Activated naive CD4-positive, alpha-beta T cell treated with anti-CD3 and anti-CD28 coated beads, Interleukin-2, amount 10 ng/mL, durations not matched to agents 7 days and 5 days (primary cell): Measurements from ENCODE around the gene COL25A1.

ENCODE experiments used
- CTCF ChIA-PET: fragments of 350-600 bp; sonication (Branson Sonifier 250); formaldehyde crosslinking; loops from one replicate; lab custom pipeline; 2021; ENCODE audit warnings: antibody characterized with exemption; lab: Charles Lee
- DNase-seq: peaks from one replicate; pipeline ENCODE4 v3.0.0-alpha.2; 2020
- H3K27ac Mint-ChIP-seq: one replicate; pipeline ENCODE4 v1.8.0; 2021; ENCODE audit warnings: mild to moderate bottlenecking, moderate library complexity, mixed read lengths
- H3K27me3 Mint-ChIP-seq: one replicate; pipeline ENCODE4 v1.8.0; 2021; ENCODE audit warnings: mild to moderate bottlenecking, mixed read lengths
- H3K36me3 Mint-ChIP-seq: one replicate; pipeline ENCODE4 v1.8.0; 2021; ENCODE audit warnings: mixed read lengths
- H3K4me1 Mint-ChIP-seq: one replicate; pipeline ENCODE4 v1.8.0; 2021; ENCODE audit warnings: mixed read lengths
- H3K4me3 Mint-ChIP-seq: one replicate; pipeline ENCODE4 v1.8.0; 2021; ENCODE audit warnings: mild to moderate bottlenecking, moderate library complexity, mixed read lengths
- H3K9me3 Mint-ChIP-seq: one replicate; pipeline ENCODE4 v1.8.0; 2021; ENCODE audit warnings: mixed read lengths

Gene COL25A1

GRCh38 chr4:108794136-108794535 is 508.3 kb downstream of the COL25A1 start:
- no peaks in the 10 kb centered on the region for H3K36me3 Mint-ChIP-seq
- DNase-seq: no peak
- no peaks in the 10 kb centered on the region for H3K9me3 Mint-ChIP-seq
- peaks cover 10% of the 10 kb centered on the region for H3K27me3 Mint-ChIP-seq
- H3K27ac Mint-ChIP-seq: no peak overlapping the region
- CTCF ChIA-PET: interaction anchor here (0.8 kb wide), 1 partner anchor 496 kb away, joined by 3 read pairs; no protein-coding TSS in a partner anchor
- no peaks in the 10 kb centered on the region for H3K4me1 Mint-ChIP-seq
- H3K4me3 Mint-ChIP-seq: no peak overlapping the region

GRCh38 chr4:108793415-108793814 is 509.0 kb downstream of the COL25A1 start:
- DNase-seq: no peak
- H3K27me3 Mint-ChIP-seq: peaks cover 13% of the 10 kb centered on the region
- no peaks in the 10 kb centered on the region for H3K36me3 Mint-ChIP-seq
- H3K4me1 Mint-ChIP-seq: no peaks in the 10 kb centered on the region
- no peaks in the 10 kb centered on the region for H3K9me3 Mint-ChIP-seq
- H3K27ac Mint-ChIP-seq: no peak overlapping the region
- no peak overlapping the region for H3K4me3 Mint-ChIP-seq
- CTCF ChIA-PET: interaction anchor here (0.6 to 0.8 kb wide), 2 partner anchors 41 to 497 kb away, joined by 3 read pairs; no protein-coding TSS in a partner anchor

- no peak for DNase-seq
- Mint-ChIP-seq H3K4me1 (no peaks in the 10 kb centered on the region), H3K27ac (no peak overlapping the region), H3K4me3 (no peak overlapping the region), H3K9me3 (no peaks in the 10 kb centered on the region), H3K36me3 (no peaks in the 10 kb centered on the region), H3K27me3 (peaks cover 21% of the 10 kb centered on the region)
- CTCF ChIA-PET: no interaction called here
These were observed 513.7 kb downstream of the COL25A1 start for GRCh38 chr4:108788731-108789130.

- H3K4me1 Mint-ChIP-seq: no peaks in the 10 kb centered on the region
- H3K4me3 Mint-ChIP-seq: no peak overlapping the region
- no peaks in the 10 kb centered on the region for H3K9me3 Mint-ChIP-seq
- CTCF ChIA-PET: no interaction called here
- H3K36me3 Mint-ChIP-seq: no peaks in the 10 kb centered on the region
- H3K27ac Mint-ChIP-seq: no peak overlapping the region
- H3K27me3 Mint-ChIP-seq: peaks cover 21% of the 10 kb centered on the region
- DNase-seq: no peak
These were observed 514.7 kb downstream of the COL25A1 start for GRCh38 chr4:108787724-108788123.

GRCh38 chr4:108787106-108787505 is 515.4 kb downstream of the COL25A1 start:
- no peak for DNase-seq
- H3K27ac Mint-ChIP-seq: no peak overlapping the region
- no peaks in the 10 kb centered on the region for H3K9me3 Mint-ChIP-seq
- H3K27me3 Mint-ChIP-seq: peaks cover 21% of the 10 kb centered on the region
- no peaks in the 10 kb centered on the region for H3K4me1 Mint-ChIP-seq
- CTCF ChIA-PET: no interaction called here
- no peak overlapping the region for H3K4me3 Mint-ChIP-seq
- no peaks in the 10 kb centered on the region for H3K36me3 Mint-ChIP-seq

- H3K36me3 Mint-ChIP-seq: no peaks in the 10 kb centered on the region
- CTCF ChIA-PET: no interaction called here
- no peaks in the 10 kb centered on the region for H3K9me3 Mint-ChIP-seq
- no peak for DNase-seq
- peaks cover 21% of the 10 kb centered on the region for H3K27me3 Mint-ChIP-seq
- no peak overlapping the region for H3K4me3 Mint-ChIP-seq
- H3K4me1 Mint-ChIP-seq: no peaks in the 10 kb centered on the region
- H3K27ac Mint-ChIP-seq: no peak overlapping the region
These were observed 516.1 kb downstream of the COL25A1 start for GRCh38 chr4:108786351-108786750.

GRCh38 chr4:108783665-108784463 is 518.6 kb downstream of the COL25A1 start:
- H3K27ac Mint-ChIP-seq: no peak overlapping the region
- H3K4me3 Mint-ChIP-seq: no peak overlapping the region
- peaks cover 19% of the 10 kb centered on the region for H3K27me3 Mint-ChIP-seq
- H3K9me3 Mint-ChIP-seq: no peaks in the 10 kb centered on the region
- no peaks in the 10 kb centered on the region for H3K36me3 Mint-ChIP-seq
- H3K4me1 Mint-ChIP-seq: no peaks in the 10 kb centered on the region
- CTCF ChIA-PET: interaction anchor here (0.6 to 1.0 kb wide), 2 partner anchors 39 to 765 kb away, joined by 3 to 4 read pairs; no protein-coding TSS in a partner anchor
- DNase-seq: no peak

GRCh38 chr4:108779958-108780357 is 522.5 kb downstream of the COL25A1 start:
- H3K4me3 Mint-ChIP-seq: no peak overlapping the region
- no peaks in the 10 kb centered on the region for H3K9me3 Mint-ChIP-seq
- H3K27ac Mint-ChIP-seq: no peak overlapping the region
- no peaks in the 10 kb centered on the region for H3K4me1 Mint-ChIP-seq
- CTCF ChIA-PET: no interaction called here
- H3K27me3 Mint-ChIP-seq: peaks cover 20% of the 10 kb centered on the region
- no peaks in the 10 kb centered on the region for H3K36me3 Mint-ChIP-seq
- DNase-seq: no peak

- DNase-seq: no peak
- Mint-ChIP-seq H3K36me3 (no peaks in the 10 kb centered on the region), H3K27ac (no peak overlapping the region), H3K4me3 (no peak overlapping the region), H3K9me3 (no peaks in the 10 kb centered on the region), H3K4me1 (no peaks in the 10 kb centered on the region), H3K27me3 (peaks cover 20% of the 10 kb centered on the region)
- CTCF ChIA-PET: no interaction called here
These were observed 525.1 kb downstream of the COL25A1 start for GRCh38 chr4:108777388-108777787.

- Mint-ChIP-seq H3K27me3 (peaks cover 20% of the 10 kb centered on the region), H3K27ac (no peak overlapping the region), H3K36me3 (no peaks in the 10 kb centered on the region), H3K9me3 (no peaks in the 10 kb centered on the region), H3K4me1 (no peaks in the 10 kb centered on the region), H3K4me3 (no peak overlapping the region)
- CTCF ChIA-PET: no interaction called here
- no peak for DNase-seq
These were observed 526.5 kb downstream of the COL25A1 start for GRCh38 chr4:108775921-108776320.

- H3K9me3 Mint-ChIP-seq: no peaks in the 10 kb centered on the region
- H3K4me3 Mint-ChIP-seq: no peak overlapping the region
- no peak overlapping the region for H3K27ac Mint-ChIP-seq
- H3K36me3 Mint-ChIP-seq: no peaks in the 10 kb centered on the region
- H3K4me1 Mint-ChIP-seq: no peaks in the 10 kb centered on the region
- CTCF ChIA-PET: no interaction called here
- H3K27me3 Mint-ChIP-seq: peaks cover 20% of the 10 kb centered on the region
- DNase-seq: no peak
These were observed 527.5 kb downstream of the COL25A1 start for GRCh38 chr4:108774809-108775530.

- CTCF ChIA-PET: no interaction called here
- peaks cover 10% of the 10 kb centered on the region for H3K27me3 Mint-ChIP-seq
- H3K27ac Mint-ChIP-seq: no peak overlapping the region
- H3K4me3 Mint-ChIP-seq: no peak overlapping the region
- no peaks in the 10 kb centered on the region for H3K36me3 Mint-ChIP-seq
- no peaks in the 10 kb centered on the region for H3K4me1 Mint-ChIP-seq
- no peak for DNase-seq
- no peaks in the 10 kb centered on the region for H3K9me3 Mint-ChIP-seq
These were observed 530.1 kb downstream of the COL25A1 start for GRCh38 chr4:108772402-108772801.

GRCh38 chr4:108766058-108766457 is 536.4 kb downstream of the COL25A1 start:
- CTCF ChIA-PET: interaction anchor here (0.6 kb wide), 1 partner anchor 635 kb away, joined by 3 read pairs; no protein-coding TSS in a partner anchor
- no peak overlapping the region for H3K4me3 Mint-ChIP-seq
- H3K27me3 Mint-ChIP-seq: peaks cover 42% of the 10 kb centered on the region
- no peaks in the 10 kb centered on the region for H3K9me3 Mint-ChIP-seq
- no peak overlapping the region for H3K27ac Mint-ChIP-seq
- DNase-seq: no peak
- H3K36me3 Mint-ChIP-seq: no peaks in the 10 kb centered on the region
- peaks cover 12% of the 10 kb centered on the region for H3K4me1 Mint-ChIP-seq

GRCh38 chr4:108763986-108764385 is 538.5 kb downstream of the COL25A1 start:
- peaks cover 51% of the 10 kb centered on the region for H3K27me3 Mint-ChIP-seq
- no peak overlapping the region for H3K4me3 Mint-ChIP-seq
- H3K4me1 Mint-ChIP-seq: peaks cover 12% of the 10 kb centered on the region
- H3K36me3 Mint-ChIP-seq: no peaks in the 10 kb centered on the region
- H3K9me3 Mint-ChIP-seq: no peaks in the 10 kb centered on the region
- no peak for DNase-seq
- CTCF ChIA-PET: interaction anchor here (0.6 kb wide), 1 partner anchor 139 kb away, joined by 3 read pairs; no protein-coding TSS in a partner anchor
- no peak overlapping the region for H3K27ac Mint-ChIP-seq
